ENCODE data around the gene NLGN2. TPM values are rescaled to one million over a fixed set of nuclear protein-coding genes. Genes with fewer than 3 reads are reported as not detected.
A peak's percentile ranks its signal among the peaks of the same experiment; 100 is the strongest.

The NLGN2 gene
- total RNA-seq, 6 experiments from 2014 or later: 1.3 to 5.3 (median 3.0) TPM

DNA sequence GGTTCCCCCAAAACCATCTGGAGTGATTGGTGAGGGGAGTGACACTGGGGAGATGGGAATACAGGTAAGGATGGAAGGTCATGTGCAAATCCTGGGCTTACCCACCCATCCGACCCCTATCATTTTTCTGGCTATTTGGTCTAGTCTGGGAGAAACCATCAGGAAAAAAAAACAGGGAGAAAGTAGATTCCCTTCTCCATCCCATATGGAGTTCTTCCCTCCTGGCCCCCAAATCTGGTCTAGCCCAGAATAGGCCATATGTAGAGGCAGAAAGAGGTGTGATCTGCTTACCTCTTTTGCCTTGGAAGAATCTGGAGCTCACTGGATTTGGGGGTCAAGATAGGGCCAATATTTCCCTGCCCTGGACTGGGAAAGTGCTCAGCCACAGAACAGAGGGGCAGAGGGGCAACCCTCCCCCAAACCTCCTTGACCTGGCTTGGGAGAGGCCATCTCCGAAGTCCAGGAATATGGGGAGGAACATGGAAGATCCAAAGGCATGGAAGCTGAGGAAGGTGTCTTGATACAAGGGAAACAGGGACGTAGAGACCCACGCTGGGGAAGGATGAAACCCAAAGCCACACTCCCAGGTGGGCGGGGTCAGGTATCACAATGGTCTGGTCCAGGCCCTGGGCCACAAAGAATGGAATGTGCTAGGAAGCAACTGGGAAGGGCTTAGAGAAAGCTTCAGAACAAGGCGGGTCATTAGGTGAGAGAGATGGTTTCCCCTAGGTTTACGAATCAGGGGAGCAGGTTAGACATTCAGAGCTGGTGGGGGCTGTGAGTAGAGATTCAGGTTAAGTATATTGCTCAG is 53.4 kb downstream of the NLGN2 start:
- 97% methylated on average over 6 of the region's 7 CpGs for WGBS (ENCODE audit: insufficient coverage, low coverage, low lambda C conversion rate, missing lambda C conversion rate)
- peaks cover 0 to 3% (median 0%) of the 10 kb centered on the region in 4 donors for H3K36me3 ChIP-seq
- no peaks in the 10 kb centered on the region for H3K4me1 ChIP-seq
- no peak overlapping the region for H3K4me3 ChIP-seq
- TF ChIP-seq POLR2A (IDR thresholded peaks at IDR 0.05): no peak
- TF ChIP-seq CTCF (IDR thresholded peaks at IDR 0.05): no peak
- no peak for ATAC-seq
- no peaks in the 10 kb centered on the region for H3K9me3 ChIP-seq
- no peaks in the 10 kb centered on the region for H3K27me3 ChIP-seq
- H3K27ac ChIP-seq: no peak overlapping the region
- no peak for DNase-seq
- intact Hi-C loops (cut with DNase I): no loop called here

GRCh38 chr17:7462474-7463371 is 55.1 kb downstream of the NLGN2 start:
- Histone ChIP-seq H3K9me3 (no peaks in the 10 kb centered on the region), H3K4me1 (peaks cover 0 to 12% (median 6%) of the 10 kb centered on the region in 4 donors), H3K4me3 (no peak overlapping the region), H3K27ac (no peak overlapping the region), H3K36me3 (peaks cover 0 to 3% (median 0%) of the 10 kb centered on the region in 4 donors), H3K27me3 (no peaks in the 10 kb centered on the region)
- WGBS (ENCODE audit: insufficient coverage, low coverage, low lambda C conversion rate, missing lambda C conversion rate): 87% methylated on average over 4 of the region's 44 CpGs
- peak in 1 of 3 donors; percentile 55 for DNase-seq
- ATAC-seq: no peak
- intact Hi-C loops (cut with DNase I): no loop called here
- TF ChIP-seq CTCF (IDR thresholded peaks at IDR 0.05) (no peak), POLR2A (IDR thresholded peaks at IDR 0.05) (no peak)

DNA sequence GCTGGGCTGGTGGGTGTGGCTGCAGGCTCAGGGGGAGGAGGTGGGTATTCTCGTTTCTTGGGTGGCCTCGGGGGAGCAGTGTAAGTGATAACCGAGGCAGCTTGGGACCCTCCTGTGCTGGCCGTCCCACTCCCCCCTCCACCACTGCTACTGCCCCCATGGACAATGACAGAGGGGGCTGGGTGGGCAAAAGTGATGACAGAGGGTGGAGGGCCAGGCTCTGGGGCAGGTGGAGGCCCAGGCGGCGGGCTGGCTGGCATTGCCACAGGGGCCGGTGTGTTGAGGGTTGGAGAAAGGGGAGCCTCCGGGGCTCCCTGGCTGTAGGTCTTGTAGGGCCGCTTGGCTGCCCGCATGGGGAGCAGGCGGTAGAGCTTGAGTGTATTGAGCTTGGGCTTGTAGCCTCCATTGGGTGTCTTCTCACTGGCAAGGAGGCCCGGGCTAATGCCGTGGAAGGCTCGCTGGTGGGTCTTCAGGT is 55.8 kb downstream of the NLGN2 start:
- H3K9me3 ChIP-seq: no peaks in the 10 kb centered on the region
- no peak overlapping the region for H3K4me3 ChIP-seq
- intact Hi-C loops (cut with DNase I): no loop called here
- no peak overlapping the region for H3K27ac ChIP-seq
- WGBS (ENCODE audit: insufficient coverage, low coverage, low lambda C conversion rate, missing lambda C conversion rate): 100% methylated on average over 3 of the region's 14 CpGs
- TF ChIP-seq POLR2A (IDR thresholded peaks at IDR 0.05) (no peak), CTCF (IDR thresholded peaks at IDR 0.05) (no peak)
- H3K36me3 ChIP-seq: peaks cover 0 to 3% (median 0%) of the 10 kb centered on the region in 4 donors
- peaks cover 0 to 13% (median 6%) of the 10 kb centered on the region in 4 donors for H3K4me1 ChIP-seq
- ATAC-seq (no peak), DNase-seq (no peak)
- no peaks in the 10 kb centered on the region for H3K27me3 ChIP-seq

DNA sequence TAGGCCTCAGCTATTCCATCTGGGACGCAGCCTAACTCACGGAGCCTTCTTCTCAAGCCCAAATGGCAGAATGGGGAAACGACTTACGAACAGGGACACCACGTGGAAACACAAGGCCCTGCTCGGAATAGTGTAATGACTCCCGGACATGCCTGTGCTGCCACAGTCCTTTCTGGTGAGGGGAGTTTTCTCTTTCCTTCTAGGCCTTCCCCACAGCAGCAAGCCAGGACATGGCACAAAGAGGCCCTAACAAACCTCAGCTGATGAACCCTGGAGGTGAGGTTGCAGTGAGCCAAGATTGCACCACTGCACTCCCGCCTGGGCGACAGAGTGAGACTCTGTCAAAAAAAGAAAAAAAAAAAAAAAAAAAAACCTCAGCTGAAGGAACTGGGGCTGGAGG is 56.4 kb downstream of the NLGN2 start:
- H3K4me1 ChIP-seq: peaks cover 0 to 18% (median 6%) of the 10 kb centered on the region in 4 donors
- no peak for TF ChIP-seq CTCF (IDR thresholded peaks at IDR 0.05)
- no peak for TF ChIP-seq POLR2A (IDR thresholded peaks at IDR 0.05)
- no peaks in the 10 kb centered on the region for H3K9me3 ChIP-seq
- no peak for DNase-seq
- no peak overlapping the region for H3K27ac ChIP-seq
- intact Hi-C loops (cut with DNase I): no loop called here
- H3K4me3 ChIP-seq: no peak overlapping the region
- ATAC-seq: no peak
- no peaks in the 10 kb centered on the region for H3K27me3 ChIP-seq
- 93% methylated on average over 6 of the region's 9 CpGs for WGBS (ENCODE audit: insufficient coverage, low coverage, low lambda C conversion rate, missing lambda C conversion rate)
- peaks cover 0 to 3% (median 0%) of the 10 kb centered on the region in 4 donors for H3K36me3 ChIP-seq
